ENCODE measurements around the gene PCMTD2. TPM values are rescaled to one million over a fixed set of nuclear protein-coding genes. Genes with fewer than 3 reads are reported as not detected.

The PCMTD2 gene
- total RNA-seq, 1 experiment from 2014 or later: 52.0 TPM

DNA sequence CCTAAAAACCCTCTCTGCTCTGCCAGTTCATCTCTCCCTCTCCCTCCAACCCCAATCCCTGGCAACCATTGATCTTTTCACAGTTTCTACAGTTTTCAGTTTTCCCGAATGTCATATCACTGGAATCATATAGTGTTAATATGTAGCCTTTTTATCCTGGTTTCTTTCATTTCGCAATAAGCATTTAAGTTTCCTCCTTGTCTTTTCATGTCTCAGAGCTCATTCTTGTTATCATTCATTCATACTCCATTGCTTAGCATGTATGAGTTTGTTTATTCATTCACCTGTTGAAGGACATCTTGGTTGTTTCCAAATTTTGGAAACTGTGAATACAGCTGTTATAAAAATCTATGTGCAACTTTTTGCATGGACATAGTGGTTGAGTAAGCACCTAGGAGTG lies 5.5 kb upstream of the PCMTD2 start:
- Histone ChIP-seq H3K4me1 (ENCODE audit: insufficient read depth, low read length) (no peaks in the 10 kb centered on the region), H3K18ac (ENCODE audit: insufficient read length, low read depth, low read length) (no peak overlapping the region), H3K23me2 (ENCODE audit: insufficient read length, low read depth, low read length, poor library complexity, severe bottlenecking) (peaks cover under 1% of the 10 kb centered on the region), H3K4me2 (ENCODE audit: insufficient read depth, insufficient read length, low read length) (no peak overlapping the region), H3K23ac (ENCODE audit: insufficient read length, low read depth, low read length) (no peak overlapping the region), H3K14ac (ENCODE audit: insufficient read depth, low read length) (no peak overlapping the region), H3K9me3 (ENCODE audit: control insufficient read depth, low read depth, low read length) (no peaks in the 10 kb centered on the region), H2BK120ac (ENCODE audit: low read depth, low read length, poor library complexity, severe bottlenecking) (no peak overlapping the region), H2BK15ac (ENCODE audit: low read depth, low read length) (no peak overlapping the region), H2AFZ (ENCODE audit: low read length) (no peak overlapping the region), H4K20me1 (ENCODE audit: control insufficient read depth, insufficient read depth, insufficient read length) (no peaks in the 10 kb centered on the region), H4K5ac (ENCODE audit: insufficient read length, low read depth, low read length) (no peak overlapping the region), H3K56ac (ENCODE audit: insufficient read length, low read depth, low read length) (no peak overlapping the region), H3K79me1 (ENCODE audit: insufficient read depth, low read depth, low read length, poor library complexity, severe bottlenecking) (no peaks in the 10 kb centered on the region), H4K8ac (replicated peaks; ENCODE audit: insufficient read length, low read depth, low read length) (no peak overlapping the region), H3K79me2 (ENCODE audit: insufficient read depth, low read length) (no peaks in the 10 kb centered on the region), H3K9ac (ENCODE audit: extremely low read depth, insufficient read length, low read length) (no peak overlapping the region), H3T11ph (ENCODE audit: low read length) (no peak overlapping the region), H3K27me3 (ENCODE audit: insufficient read depth, low read length) (no peaks in the 10 kb centered on the region; the same call in 1 of the 2 replicates), H2BK20ac (ENCODE audit: low read depth, low read length, poor library complexity, severe bottlenecking) (no peak overlapping the region), H4K91ac (ENCODE audit: insufficient read length, low read depth, low read length) (no peak overlapping the region), H3K4ac (ENCODE audit: low read depth, low read length) (no peak overlapping the region), H2AK5ac (ENCODE audit: insufficient read length, low read length) (no peak overlapping the region), H3K27ac (ENCODE audit: insufficient read length, low read depth, low read length) (no peak overlapping the region), H2BK12ac (ENCODE audit: insufficient read length, low read depth, low read length) (no peak overlapping the region), H2BK5ac (ENCODE audit: insufficient read length, low read length) (no peak overlapping the region)
- no peak for DNase-seq
- no peaks in the 10 kb centered on the region for H3K36me3 Mint-ChIP-seq (ENCODE audit: insufficient read depth in 1 of 3, low read depth in 3 of 3)
- peaks cover 46% of the 10 kb centered on the region for H3K27me3 Mint-ChIP-seq (ENCODE audit: low read depth)
- H3K9me3 Mint-ChIP-seq: no peaks in the 10 kb centered on the region
- H3K27ac Mint-ChIP-seq: no peak overlapping the region
- peaks cover 4% of the 10 kb centered on the region in 2 experiments for H3K4me1 Mint-ChIP-seq
- TF ChIP-seq, protein P1, sequence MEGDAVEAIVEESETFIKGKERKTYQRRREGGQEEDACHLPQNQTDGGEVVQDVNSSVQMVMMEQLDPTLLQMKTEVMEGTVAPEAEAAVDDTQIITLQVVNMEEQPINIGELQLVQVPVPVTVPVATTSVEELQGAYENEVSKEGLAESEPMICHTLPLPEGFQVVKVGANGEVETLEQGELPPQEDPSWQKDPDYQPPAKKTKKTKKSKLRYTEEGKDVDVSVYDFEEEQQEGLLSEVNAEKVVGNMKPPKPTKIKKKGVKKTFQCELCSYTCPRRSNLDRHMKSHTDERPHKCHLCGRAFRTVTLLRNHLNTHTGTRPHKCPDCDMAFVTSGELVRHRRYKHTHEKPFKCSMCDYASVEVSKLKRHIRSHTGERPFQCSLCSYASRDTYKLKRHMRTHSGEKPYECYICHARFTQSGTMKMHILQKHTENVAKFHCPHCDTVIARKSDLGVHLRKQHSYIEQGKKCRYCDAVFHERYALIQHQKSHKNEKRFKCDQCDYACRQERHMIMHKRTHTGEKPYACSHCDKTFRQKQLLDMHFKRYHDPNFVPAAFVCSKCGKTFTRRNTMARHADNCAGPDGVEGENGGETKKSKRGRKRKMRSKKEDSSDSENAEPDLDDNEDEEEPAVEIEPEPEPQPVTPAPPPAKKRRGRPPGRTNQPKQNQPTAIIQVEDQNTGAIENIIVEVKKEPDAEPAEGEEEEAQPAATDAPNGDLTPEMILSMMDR (conservative IDR thresholded peaks at IDR 0.05): no peak
- WGBS (ENCODE audit: extremely low coverage, insufficient read length, low lambda C conversion rate): no CpG with 5 or more reads among the region's 2 CpGs
- H3K4me3 Mint-ChIP-seq: no peak overlapping the region
